Activated naive CD4-positive, alpha-beta T cell treated with Interleukin-2 at 50 U/mL for 16 hours (primary cell): ENCODE data around the gene MANBA.
"Not testable (repeated sequence)": the region's sequence is repeated elsewhere in the genome, so short reads cannot be mapped to it uniquely, and the experiment has no call there.

Experiments
- DNase-seq: peaks from one replicate; pipeline ENCODE4 v3.0.0-alpha.2; 2020

The MANBA gene

DNA sequence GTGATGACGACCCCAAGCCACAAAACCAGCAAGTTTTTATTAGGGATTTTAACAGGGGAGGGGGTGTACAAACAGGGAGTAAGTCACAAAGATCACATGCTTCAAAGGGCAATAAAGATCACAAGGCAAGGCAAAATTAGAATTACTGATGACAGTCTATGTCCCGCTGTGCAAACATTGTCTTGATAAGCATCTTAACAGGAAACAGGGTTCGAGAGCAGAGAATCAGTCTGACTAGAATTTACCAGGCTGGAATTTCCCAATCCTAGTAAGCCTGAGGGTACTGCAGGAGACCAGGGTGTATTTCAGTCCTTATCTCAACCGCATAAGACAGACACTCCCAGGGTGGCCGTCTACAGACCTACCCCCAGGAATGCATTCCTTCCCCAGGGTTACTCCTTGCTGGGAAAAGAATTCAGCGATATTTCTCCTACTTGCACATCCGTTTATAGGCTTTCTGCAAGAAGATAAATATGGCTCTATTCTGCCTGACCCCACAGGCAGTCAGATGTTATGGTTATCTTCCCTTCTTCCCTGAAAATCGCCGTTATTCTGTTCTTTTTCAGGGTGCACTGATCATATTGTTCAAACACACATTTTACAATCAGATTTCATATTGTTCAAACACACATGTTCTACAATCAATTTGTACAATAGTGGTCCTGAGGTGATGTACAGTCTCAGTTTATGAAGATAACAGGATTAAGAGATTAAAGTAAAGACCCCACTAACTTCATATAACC lies 41.8 kb downstream of the MANBA start:
- not testable (repeated sequence) for DNase-seq

DNA sequence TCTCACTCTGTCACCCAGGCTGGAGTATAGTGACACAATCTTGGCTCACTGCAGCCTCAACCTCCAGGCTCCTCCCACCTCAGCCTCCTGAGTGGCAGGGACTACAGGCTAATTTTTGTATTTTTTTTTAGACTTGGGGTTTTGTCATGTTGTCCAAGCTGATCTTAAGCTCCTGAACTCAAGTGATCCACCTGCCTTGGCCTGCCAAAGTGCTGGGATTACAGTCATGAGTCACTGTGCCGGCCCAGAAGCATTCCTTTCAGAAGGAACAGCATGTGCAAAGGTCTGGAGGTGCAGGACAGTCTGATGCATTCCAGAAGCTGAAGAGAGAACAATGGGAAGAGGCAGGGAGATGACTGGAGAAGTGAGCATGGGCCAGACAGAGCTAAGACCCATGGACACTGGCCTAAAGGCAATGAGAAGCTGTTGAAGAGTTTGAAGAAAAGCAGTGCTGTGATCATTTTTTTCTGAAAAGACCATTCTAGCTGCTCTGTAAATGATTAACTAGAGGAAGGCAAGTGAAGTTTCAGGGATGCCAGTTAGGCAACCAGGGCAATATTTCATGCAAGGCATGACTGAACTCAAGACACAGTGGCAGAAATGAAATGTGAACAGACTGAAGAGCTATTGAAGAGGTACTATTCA lies 43.2 kb downstream of the MANBA start:
- no peak for DNase-seq

DNA sequence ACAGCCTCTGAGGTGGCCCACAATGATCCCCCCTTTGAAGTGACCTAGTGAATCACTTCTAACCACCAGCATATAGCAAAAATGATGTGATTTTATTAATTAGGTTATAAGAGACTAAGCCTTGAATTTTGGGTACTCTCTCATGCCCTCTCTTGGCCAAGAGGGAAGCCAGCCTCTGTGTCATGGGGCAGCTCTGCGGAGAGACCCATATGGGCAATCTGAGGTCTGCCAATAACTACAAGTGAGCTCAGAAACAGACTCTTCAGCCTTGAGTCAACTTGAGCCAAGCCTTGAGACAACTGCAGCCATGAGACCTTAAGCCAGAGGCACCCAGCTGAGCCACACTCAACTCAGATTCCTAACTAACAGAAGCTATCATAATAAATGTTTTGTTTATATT lies 45.7 kb downstream of the MANBA start:
- no peak for DNase-seq

DNA sequence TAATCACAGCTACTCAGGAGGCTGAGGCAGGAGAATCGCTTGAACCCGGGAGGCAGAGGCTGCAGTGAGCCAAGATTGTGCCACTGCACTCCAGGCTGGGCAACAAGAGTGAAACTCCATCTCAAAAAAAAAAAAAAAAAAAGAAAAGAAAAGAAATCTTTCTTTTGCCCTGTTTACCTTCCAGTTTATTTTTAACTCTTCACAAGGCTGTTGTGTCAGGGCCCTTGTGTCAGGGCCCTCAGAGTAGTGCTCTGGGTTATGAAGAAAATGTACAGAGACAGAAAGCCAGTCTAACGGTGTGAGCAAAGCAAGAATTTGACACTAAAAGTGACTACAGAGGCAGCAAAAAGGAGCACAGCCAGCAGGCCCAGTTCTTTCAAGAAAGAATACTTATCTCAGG lies 47.0 kb downstream of the MANBA start:
- DNase-seq = not testable (repeated sequence)

DNA sequence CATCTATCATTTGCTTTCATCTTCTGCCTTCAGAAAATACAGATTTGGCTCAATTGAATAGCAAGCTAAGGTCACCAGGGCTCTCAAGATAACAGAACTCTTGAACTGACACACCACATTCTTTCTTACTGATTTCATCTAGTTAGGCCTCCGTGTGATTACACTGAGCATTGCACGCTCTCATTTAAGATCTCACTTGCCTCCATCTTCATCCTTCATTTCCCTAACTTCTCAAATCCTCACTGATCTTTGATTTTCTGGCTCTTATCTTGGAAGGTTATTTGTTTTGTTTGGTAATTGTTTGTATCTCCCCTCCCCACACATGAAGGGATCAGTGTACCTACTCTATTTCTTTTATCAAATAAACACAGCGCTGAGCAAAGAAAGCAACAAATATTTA lies 47.7 kb downstream of the MANBA start:
- no peak for DNase-seq

DNA sequence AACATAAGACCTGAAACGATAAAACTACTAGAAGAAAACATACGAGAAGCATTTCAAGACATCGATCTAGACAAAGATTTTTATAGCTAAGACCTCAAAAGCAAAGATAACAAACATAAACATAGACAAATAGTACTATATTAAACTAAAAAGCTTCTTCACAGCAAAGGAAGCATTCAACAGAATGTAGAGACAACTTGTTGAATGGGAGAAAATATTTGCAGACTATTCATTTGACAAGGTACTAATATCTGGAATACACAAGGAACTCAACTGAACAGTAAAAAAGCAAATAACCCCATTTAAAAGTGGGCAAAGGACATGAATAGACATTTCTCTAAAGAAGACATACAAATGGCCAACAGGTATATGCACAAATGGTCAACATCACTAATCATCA lies 49.8 kb downstream of the MANBA start:
- DNase-seq = no peak

DNA sequence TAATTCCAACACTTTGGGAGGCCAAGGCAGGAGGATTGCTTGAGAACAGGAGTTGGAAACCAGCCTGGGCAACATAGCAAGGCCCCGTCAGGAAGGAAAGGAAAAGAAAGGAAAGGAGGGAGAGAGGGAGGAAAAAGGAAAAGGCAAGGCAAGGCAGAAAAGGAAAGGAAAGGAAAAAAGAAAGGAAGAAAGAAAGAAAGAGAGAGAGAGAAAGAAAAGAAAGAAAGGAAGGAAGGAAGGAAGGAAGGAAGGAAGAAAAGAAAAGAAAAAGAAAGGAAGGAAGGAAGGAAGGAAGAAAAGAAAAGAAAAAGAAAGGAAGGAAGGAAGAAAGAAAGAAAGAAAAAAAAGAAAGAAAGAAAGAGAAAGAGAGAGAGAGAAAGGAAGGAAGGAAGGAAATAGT lies 51.7 kb downstream of the MANBA start:
- DNase-seq = not testable (repeated sequence)

DNA sequence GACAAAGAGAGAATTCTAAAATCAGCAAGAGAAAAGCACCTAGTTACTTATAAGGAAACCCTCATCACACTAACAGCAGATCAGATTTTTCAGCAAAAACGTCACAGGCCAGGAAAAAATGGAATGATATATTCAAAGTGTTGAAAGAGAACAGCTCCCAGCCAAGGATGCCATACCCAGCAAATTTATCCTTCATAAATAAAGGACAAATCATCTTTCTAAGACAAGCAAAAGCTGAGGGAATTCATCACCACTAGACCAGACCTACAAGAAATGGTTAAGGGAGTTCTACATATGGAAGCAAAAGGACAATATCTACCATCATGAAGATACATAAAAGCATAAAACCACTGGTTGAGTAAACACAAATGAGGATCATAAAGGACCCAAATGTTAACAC lies 53.6 kb downstream of the MANBA start:
- DNase-seq = no peak

DNA sequence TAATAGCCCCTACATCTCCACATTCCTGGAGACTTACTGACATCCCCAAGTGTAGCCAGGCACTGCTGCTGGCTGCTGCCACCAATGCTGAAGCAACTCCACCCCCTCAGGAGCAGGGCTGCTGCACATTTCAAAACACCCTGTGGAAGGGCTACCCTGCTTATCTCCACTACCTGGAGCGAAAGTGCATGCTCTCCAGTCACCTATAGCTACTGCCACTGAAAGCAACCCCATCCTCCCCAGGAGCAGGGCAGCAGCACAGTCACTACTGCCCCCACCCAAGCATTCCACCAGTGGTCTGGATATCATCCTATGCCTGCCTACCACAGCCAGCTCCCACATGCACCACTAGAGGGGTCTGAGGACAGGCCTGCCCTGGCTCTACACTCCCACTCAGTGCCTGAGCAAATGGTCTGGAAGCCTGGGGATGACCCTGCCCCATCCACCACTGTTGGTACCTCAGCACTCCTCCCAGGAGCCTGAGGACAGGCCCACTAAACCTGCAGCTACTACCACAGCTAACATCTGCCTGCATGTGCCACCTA lies 55.3 kb downstream of the MANBA start:
- DNase-seq = no peak

DNA sequence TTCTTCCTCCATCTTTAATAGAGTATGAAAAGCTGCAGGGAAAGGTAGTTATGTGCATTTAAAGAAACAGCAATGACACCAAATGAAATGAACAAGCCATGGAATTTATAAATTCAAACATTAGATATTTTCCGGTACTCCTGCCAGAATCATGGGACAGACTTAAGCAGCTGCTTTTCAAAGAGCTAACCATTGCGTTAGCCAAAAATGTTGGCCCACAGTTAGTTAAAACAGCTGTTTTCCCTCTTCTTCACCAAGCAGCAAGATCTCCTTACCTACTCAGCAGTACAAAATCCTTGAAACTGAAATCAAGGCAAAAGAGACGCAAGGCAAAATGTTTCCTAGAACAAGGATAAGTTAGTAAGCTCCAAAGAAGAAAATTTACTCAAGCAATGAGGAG lies 64.0 kb downstream of the MANBA start:
- DNase-seq = no peak

DNA sequence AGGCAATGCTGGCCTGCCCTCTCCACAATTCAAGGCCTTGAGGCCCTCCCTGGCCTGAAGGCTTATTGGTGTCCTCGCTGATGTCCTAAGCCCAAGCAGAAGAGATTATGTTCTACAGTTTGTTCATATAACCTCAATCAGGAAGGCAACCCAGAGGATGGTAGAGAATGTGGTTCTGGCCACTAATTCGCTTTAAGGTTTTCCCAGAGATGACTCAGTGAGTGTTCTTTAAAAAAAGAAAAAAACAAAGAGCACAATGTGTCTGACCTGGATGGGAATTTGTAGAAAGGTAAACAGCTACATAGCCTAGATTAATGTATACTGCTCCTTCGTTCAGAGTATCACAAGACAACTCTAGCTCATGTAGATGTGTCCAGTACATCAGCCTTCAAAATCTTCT lies 66.0 kb downstream of the MANBA start:
- DNase-seq = no peak

DNA sequence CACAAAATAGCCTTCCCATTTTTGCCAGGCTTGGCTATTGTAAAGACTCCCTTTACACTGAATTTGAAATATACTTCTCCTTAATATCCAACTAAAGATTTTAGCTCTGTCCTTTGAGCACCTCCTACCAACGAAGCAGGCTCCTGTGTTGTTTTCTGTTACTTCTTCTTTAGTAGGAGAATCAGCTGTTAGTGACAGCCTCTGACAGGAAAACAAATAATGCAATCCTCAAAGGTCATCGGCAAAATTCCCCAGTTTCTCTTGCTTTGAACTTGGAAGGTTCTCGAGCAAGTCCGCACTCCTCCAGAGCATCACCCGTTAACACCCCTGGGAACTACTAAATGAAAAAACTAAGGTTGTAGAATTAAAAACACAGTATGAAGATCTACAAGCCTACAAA lies 66.9 kb downstream of the MANBA start:
- DNase-seq = no peak

DNA sequence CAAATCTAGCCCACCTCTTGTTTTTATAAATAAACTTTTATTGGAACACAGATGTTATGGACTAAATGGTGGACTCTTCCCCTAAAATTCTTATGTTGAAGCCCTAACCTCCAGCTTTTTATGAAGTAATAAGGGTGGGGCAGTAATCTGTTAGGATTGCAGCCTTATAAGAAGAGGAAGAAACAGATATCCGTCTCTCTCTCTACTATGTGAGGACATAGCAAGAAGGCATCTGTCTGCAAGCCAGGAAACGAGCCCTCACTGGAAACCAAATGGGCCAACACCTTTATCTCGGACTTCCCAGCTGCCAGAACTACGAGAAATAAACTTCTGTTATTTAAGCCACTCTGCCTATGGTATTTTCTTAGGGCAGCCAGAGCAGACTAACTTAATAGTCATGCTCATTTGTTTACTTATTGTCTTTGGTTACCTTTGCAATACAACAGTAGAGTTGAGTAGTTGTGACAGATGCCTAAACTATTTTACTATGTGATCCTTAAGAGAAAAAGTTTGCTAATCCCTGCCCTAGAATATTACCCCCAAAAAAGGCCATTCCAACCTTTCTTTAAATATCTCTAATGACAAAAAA lies 67.4 kb downstream of the MANBA start:
- no peak for DNase-seq

DNA sequence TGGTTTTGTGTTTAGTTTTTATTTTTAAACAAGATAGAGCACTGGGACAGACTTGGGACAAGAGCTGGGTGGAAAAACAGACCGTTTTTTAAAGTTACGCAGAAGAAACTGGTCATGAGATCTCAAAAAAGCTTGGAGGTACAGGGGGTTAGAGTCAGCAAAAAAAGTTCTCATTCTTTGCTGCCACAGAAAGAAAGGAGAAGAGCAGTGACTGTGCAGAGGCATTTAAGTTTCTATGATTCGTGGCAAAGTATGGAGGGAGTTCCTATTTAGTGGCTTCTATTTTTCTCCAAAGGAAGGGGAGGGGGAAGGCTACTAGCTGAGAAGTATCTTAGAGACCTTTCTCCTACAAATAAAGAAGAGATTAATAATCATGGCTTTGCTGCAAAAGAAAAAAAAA lies 68.3 kb downstream of the MANBA start:
- DNase-seq = no peak

DNA sequence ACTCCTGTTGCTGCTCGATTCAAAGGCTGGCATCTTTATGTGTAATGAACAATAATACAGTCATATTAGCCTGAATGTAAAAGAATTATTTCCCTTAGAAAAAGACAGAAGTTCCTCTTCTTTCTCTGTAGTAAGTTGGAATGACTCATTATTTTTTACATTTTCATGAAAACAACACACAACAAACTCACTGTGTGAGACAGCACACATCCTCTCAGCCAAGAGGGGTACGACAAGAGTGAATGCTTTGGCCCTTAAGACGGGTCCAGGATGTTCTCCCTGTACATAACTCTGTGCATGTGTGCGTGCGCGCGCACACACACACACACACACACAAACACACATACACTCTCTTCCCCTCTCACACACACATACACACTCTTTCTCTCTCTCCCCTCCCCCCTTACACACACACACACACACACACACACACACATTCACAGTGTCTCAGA lies 72.8 kb downstream of the MANBA start:
- DNase-seq = no peak

DNA sequence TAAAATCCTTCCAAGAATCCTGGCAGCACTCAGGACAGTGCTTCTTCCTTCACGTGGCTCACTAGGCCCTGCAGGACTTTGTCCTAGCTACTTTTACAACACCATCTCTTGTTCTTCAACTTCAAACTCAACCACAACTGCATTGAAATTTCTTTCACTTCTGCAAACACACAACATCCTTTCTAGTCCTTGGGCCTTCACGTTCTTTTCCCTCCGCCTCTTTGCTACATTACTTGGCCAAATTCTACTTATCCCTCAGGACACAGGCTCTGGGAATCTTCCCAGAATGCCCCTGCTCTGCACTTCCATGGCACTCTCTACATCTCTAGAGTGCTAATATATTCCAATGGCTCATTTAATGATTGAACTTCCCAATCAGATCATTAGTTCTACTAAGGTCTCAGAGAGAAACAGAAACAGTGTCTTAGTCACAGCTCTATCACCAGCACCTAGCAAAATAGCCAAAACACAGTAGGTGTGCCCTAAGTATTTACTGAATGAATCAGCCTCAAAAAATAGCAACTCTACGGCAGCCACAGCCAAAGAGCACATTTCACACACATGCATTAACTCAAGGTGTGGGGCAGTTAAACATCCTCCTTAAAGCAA lies 73.3 kb downstream of the MANBA start:
- DNase-seq = no peak

DNA sequence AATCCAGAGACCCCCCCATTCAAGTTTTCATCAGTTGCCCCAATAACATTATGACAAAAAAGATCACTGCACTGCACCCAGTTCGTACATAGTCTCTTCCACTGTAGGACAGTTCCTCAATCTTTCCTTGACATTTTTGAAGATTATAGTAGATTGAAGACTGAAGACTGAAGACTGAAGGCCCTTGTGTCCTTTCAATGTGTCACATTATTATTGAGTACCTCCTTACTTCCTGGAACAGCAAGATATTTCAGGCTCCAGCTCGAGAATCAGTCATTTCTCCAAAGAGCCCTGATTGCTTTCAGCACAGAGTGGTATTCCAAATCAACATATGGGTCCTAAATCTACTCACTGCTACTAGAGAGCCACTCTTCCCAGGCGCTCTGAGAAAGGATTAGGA lies 75.0 kb downstream of the MANBA start:
- no peak for DNase-seq

DNA sequence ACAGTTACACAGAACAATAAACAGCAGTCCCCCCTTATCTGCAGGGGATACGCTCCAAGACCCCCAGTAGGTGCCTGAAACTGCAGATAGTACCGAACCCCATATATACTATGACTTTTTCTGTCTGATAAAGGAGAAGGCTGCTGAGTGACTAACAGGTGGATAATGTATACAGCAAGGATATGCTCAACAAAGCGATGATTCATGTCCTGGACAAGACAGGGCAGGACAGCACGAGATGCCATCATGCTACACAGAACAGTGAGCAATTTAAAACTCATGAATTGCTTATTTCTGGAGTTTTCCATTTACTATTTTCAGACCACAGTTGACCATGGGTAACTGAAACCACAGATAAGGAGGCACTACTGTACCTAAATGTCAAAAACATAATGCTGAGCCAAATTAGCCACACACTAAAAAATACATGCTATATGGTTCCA lies 76.1 kb downstream of the MANBA start:
- DNase-seq = no peak

DNA sequence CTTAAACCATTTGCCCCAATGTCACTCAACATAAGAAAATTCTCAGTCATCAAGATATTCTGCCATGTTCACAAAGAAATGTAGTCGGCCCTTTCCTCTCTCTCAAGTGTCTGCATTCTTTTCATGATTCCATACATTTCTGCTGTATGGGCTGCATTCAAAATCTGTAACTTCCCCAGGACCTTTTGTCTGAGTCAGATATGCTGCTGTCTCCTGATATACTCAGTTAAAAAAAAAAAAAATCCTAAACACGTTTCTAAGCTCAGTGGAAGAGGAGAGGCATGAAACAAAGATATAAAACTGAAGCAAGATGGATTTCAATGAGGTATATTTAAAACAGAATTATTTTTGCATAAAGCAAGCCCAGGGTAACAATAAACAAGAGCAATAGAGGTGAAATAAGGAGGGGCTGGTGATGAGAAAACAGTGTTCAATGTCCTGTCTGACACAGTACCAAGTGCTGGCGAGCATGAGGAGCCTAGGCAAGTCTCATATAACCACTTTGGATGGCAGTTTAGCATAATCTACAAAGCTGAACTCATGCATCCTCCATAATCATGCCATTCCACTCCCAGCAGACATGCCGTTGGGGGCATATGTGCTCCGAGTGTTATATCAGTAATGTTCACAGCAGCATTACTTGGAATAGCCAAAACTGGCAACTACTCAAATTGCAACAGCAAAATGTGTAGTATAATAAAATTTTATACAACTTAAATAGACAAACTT lies 76.7 kb downstream of the MANBA start:
- DNase-seq = no peak

DNA sequence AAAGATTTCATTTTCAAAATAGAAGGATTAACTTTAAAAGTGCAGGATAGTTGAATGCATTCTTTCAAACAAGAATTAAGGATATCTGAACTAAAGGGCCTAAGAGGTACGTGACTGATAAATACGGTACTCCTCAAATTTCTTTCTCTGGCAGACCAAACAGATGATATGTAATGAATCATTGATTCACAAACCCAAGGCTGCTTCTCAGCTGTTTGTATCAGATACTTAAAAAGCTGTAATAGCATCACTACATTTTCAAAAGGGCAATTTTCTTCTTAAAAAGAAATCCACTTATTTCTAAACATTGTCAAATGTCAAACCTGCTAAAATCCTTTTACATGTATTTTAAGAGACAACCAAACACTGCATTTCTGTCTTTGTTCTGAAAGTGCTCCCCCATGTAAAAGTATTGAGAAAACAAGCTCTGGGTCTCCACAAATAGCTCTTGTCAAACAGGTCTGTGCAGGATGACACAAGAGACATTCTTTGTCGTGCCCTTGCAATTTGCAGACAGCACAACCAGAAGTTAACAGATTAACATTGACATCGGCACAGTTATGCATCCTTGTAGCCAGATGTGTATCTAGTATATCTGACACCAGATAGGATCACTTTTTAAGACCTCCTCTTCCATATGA lies 82.0 kb downstream of the MANBA start:
- DNase-seq = no peak

DNA sequence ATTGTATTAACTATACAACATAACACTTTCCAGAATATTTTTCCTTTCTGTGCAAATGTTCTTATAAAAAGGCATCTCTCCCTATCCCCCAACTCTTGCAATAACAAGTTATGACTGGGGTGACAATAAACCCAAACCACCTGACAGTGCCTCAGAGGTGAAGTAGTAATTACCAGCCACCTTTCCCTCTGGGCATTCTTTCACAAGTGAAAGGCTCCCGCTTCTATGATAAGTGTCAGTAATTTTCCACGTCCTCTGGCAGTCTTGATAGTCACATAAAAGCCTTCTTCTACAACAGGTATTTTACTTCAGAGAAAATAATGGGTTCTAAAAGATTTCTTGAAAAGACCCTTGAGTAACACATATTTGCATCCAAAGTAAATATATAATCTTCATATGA lies 82.7 kb downstream of the MANBA start:
- no peak for DNase-seq

DNA sequence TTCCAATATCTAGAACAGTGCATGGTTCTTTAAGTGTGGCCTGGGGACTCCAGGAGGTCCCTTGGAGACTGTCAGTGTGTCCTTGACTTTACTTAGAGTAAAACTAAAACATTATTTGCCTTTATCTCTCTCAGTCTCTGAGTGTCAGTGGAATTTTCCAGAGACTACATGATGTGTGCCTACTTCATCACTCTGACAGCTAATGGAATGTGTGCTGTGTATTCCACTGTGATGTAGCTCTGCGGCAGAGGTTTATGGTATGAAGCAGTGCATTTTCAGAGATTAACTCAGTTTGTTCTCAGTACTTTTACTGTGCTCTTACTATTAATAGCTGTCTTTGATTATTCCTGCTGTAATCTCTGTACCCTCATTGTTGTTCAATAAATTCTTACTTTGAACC lies 85.6 kb downstream of the MANBA start:
- no peak for DNase-seq
